Hepatocyte (in vitro differentiated cells): ENCODE measurements around the gene ENSA.

ENCODE experiments used
- CTCF ChIP-seq: fragments of 200-600 bp; sonication (generic); IDR thresholded peaks from 2 replicates; pipeline ENCODE4 v1.5.1; 2016; ENCODE audit warnings: antibody characterized with exemption, mild to moderate bottlenecking; ENCODE audit not compliant: poor library complexity
- EZH2 ChIP-seq: fragments of 200-600 bp; sonication (generic); IDR thresholded peaks from 2 replicates; pipeline ENCODE4 v1.6.1; 2016; ENCODE audit warnings: antibody characterized with exemption, mild to moderate bottlenecking, borderline replicate concordance
- EZH2phosphoT487 ChIP-seq: fragments of 200-600 bp; sonication (generic); IDR thresholded peaks from one replicate; pipeline ENCODE4 v1.6.1; 2018; ENCODE audit warnings: antibody characterized with exemption, mild to moderate bottlenecking, low read depth, moderate library complexity; ENCODE audit not compliant: unreplicated experiment, severe bottlenecking

- TF ChIP-seq EZH2phosphoT487: no peak
- TF ChIP-seq EZH2: no peak
- TF ChIP-seq CTCF: no peak
Observed at GRCh38 chr1:150596095-150596892, 33.1 kb downstream of the ENSA start.
